Keratinocyte (primary cell): ENCODE results near the gene SMCR8. TPM values are rescaled to one million over a fixed set of nuclear protein-coding genes. Genes with fewer than 3 reads are reported as not detected.

Experiments used
- DNase-seq: peaks from one replicate; pipeline ENCODE4 v3.0.0-alpha.2; 2011; ENCODE audit warnings: low read depth, missing footprints, low spot score
- FAIRE-seq: peaks from 2 replicates; lab custom pipeline; 2011; peaks lifted over from hg19 to GRCh38; lab: Jason Lieb, UNC
- H2AFZ ChIP-seq: 2 replicates; pipeline ENCODE4 v1.6.0; 2012; ENCODE audit warnings: low read length, control low read depth, inconsistent platforms; ENCODE audit not compliant: control insufficient read depth
- H3K27ac ChIP-seq: 2 replicates; pipeline ENCODE4 v1.5.1; 2011; ENCODE audit warnings: low read length; ENCODE audit not compliant: control insufficient read depth, insufficient read depth
- H3K27me3 ChIP-seq: 3 replicates; pipeline ENCODE4 v1.6.0; 2011; ENCODE audit warnings: low read length; ENCODE audit not compliant: control insufficient read depth, insufficient read depth; ENCODE audit errors: extremely low read depth
- H3K36me3 ChIP-seq, 2 experiments: 2 replicates in 1 of 2; 3 replicates in 1 of 2; pipeline ENCODE4 v1.5.1; 2011; ENCODE audit warnings: low read length in 2 of 2, mild to moderate bottlenecking in 1 of 2; ENCODE audit not compliant: control insufficient read depth in 2 of 2, insufficient read depth in 2 of 2; ENCODE audit errors: extremely low read depth in 1 of 2
- H3K4me1 ChIP-seq: 3 replicates; pipeline ENCODE4 v1.5.1; 2011; ENCODE audit warnings: low read length; ENCODE audit not compliant: control insufficient read depth, insufficient read depth; ENCODE audit errors: extremely low read depth
- H3K4me2 ChIP-seq: 3 replicates; pipeline ENCODE4 v1.6.0; 2011; ENCODE audit warnings: low read depth, low read length; ENCODE audit not compliant: control insufficient read depth, insufficient read depth; ENCODE audit errors: extremely low read depth
- H3K4me3 ChIP-seq, 3 experiments: fragments of 200-600 bp in 1 of 3; sonication (generic) in 1 of 3; 2 replicates in 2 of 3; 3 replicates in 1 of 3; pipeline ENCODE4 v1.5.1; 2011 to 2016; ENCODE audit warnings: low read length in 3 of 3, mild to moderate bottlenecking in 3 of 3, control low read depth in 2 of 3, inconsistent platforms in 1 of 3, low read depth in 1 of 3, mixed read lengths in 1 of 3, mixed run types in 1 of 3, moderate library complexity in 1 of 3; ENCODE audit not compliant: control insufficient read depth in 2 of 3, insufficient read depth in 2 of 3; ENCODE audit errors: extremely low read depth in 1 of 3
- H3K79me2 ChIP-seq: 2 replicates; pipeline ENCODE4 v1.6.0; 2012; ENCODE audit warnings: low read length; ENCODE audit not compliant: control insufficient read depth, insufficient read depth
- H3K9ac ChIP-seq: 3 replicates; pipeline ENCODE4 v1.6.0; 2011; ENCODE audit warnings: low read length; ENCODE audit not compliant: control insufficient read depth, insufficient read depth; ENCODE audit errors: extremely low read depth
- H3K9me1 ChIP-seq: 3 replicates; pipeline ENCODE4 v1.6.0; 2011; ENCODE audit warnings: low read length; ENCODE audit not compliant: control insufficient read depth, insufficient read depth; ENCODE audit errors: extremely low read depth
- H3K9me3 ChIP-seq: 2 replicates; pipeline ENCODE4 v1.5.1; 2012; ENCODE audit warnings: low read depth, low read length; ENCODE audit not compliant: control insufficient read depth
- H4K20me1 ChIP-seq: 3 replicates; pipeline ENCODE4 v1.6.0; 2011; ENCODE audit warnings: low read length; ENCODE audit not compliant: control insufficient read depth, insufficient read depth; ENCODE audit errors: extremely low read depth
- CTCF ChIP-seq, 3 experiments: IDR thresholded peaks in 1 of 3; conservative IDR thresholded peaks in 1 of 3; optimal IDR thresholded peaks in 1 of 3; 2 replicates in 2 of 3; 3 replicates in 1 of 3; pipeline versions ENCODE3 to v1.5.1; 2011; ENCODE audit warnings: low read length in 3 of 3, mild to moderate bottlenecking in 3 of 3, moderate library complexity in 2 of 3, control low read depth in 1 of 3, inconsistent platforms in 1 of 3; ENCODE audit not compliant: insufficient read depth in 2 of 3; ENCODE audit errors: extremely low read depth in 1 of 3
- EZH2 ChIP-seq: IDR thresholded peaks from one replicate; pipeline ENCODE4 v1.6.1; 2012; ENCODE audit warnings: inconsistent platforms, mild to moderate bottlenecking, low read length, moderate library complexity
- dilution Hi-C: fragments of 300-500 bp; cut with MboI; formaldehyde crosslinking; loops from one replicate; pipeline ENCODE4 v1.7.0; 2020; ENCODE audit warnings: low sequenced_read_pairs; ENCODE audit not compliant: extremely low pct_ligation_motif_present
- polyA minus RNA-seq, 3 experiments: library from RNA; depleted of rRNA, polyadenylated mRNA; stranded (reverse); fragments of >200 nt; gene quantifications; 1 replicate in 1 of 3; 2 replicates in 1 of 3; 3 replicates in 1 of 3; pipeline ENCODE4 v1.2.3, GENCODE V29; 2011
- polyA plus RNA-seq, 5 experiments: library from polyadenylated mRNA; depleted of rRNA in 3 of 5; stranded (reverse) in 3 of 5; stranded (forward) in 1 of 5; unstranded in 1 of 5; fragments of >200 nt; gene quantifications; 1 replicate in 1 of 5; 2 replicates in 3 of 5; 3 replicates in 1 of 5; pipeline versions ENCODE4 v1.2.1 to v1.2.3, GENCODE V29; 2011 to 2012; ENCODE audit warnings: missing spikeins in 2 of 5, low read depth in 1 of 5, low replicate concordance in 1 of 5

SMCR8 gene
- polyA plus RNA-seq (6.2 to 12.4 TPM (median 7.8 TPM) in 3 replicates), polyA minus RNA-seq (12.2 to 31.8 TPM (median 14.6 TPM) in 3 replicates)
- polyA plus RNA-seq (2011; ENCODE audit: low read depth), result 4.8 TPM
- polyA plus RNA-seq (2011; cell fraction: cytosol; rRNA removed), result 7.6 and 8.8 TPM in 2 replicates
- 19.4 and 21.3 TPM in 2 replicates for polyA plus RNA-seq (2011; cell fraction: nucleus; rRNA removed)
- 9.9 and 11.1 TPM in 2 replicates for polyA plus RNA-seq (2012; ENCODE audit: low replicate concordance)
- 11.3 TPM for polyA minus RNA-seq (2011; cell fraction: cytosol; rRNA and poly(A)+ RNA removed)
- 20.0 and 28.8 TPM in 2 replicates for polyA minus RNA-seq (2011; cell fraction: nucleus; rRNA and poly(A)+ RNA removed)

GRCh38 chr17:18314731-18315561, at the start of gene SMCR8, which contains the start of gene TOP3A:
SMCR8 (plus strand) TSS chr17:18315293; CDS start chr17:18315790, 497 bp downstream.
TOP3A (minus strand) TSS chr17:18314994; CDS start chr17:18314778, 216 bp downstream.
- H3K36me3 ChIP-seq, result peaks cover 3 to 26% of the 10 kb centered on the region in 2 experiments
- H3K4me3 ChIP-seq, result peak within 1 kb of the TSS; percentile 80 to 90 (median 89)
- H2AFZ ChIP-seq, result peak within 1 kb of the TSS; percentile 95
- peak within 1 kb of the TSS; percentile 92 for H3K27ac ChIP-seq
- H4K20me1 ChIP-seq, result peaks cover 5% of the 10 kb centered on the region
- H3K9me3 ChIP-seq, result no peaks in the 10 kb centered on the region
- peak within 1 kb of the TSS; percentile 94 for H3K9ac ChIP-seq
- no peaks in the 10 kb centered on the region for H3K9me1 ChIP-seq
- H3K27me3 ChIP-seq, result no peaks in the 10 kb centered on the region
- peaks cover 37% of the 10 kb centered on the region for H3K4me1 ChIP-seq
- TF ChIP-seq EZH2, result no peak
- TF ChIP-seq CTCF (optimal IDR thresholded peaks at IDR 0.05 in 1 of 3, IDR thresholded peaks at IDR 0.05 in 1 of 3, conservative IDR thresholded peaks at IDR 0.05 in 1 of 3; ENCODE audit: extremely low read depth in 1 of 3, insufficient read depth in 2 of 3, low read length in 3 of 3), result no peak
- FAIRE-seq (peak; percentile 48), DNase-seq (peak; percentile 89)
- peak within 1 kb of the TSS; percentile 99 for H3K4me2 ChIP-seq
- H3K79me2 ChIP-seq, result peaks cover 83% of the 10 kb centered on the region
- dilution Hi-C loops, result no loop called here

GRCh38 chr17:18267366-18267765, 47.7 kb upstream of the SMCR8 start:
- Histone ChIP-seq H3K4me3 (no peak overlapping the region), H3K9ac (no peak overlapping the region), H3K79me2 (peaks cover 2% of the 10 kb centered on the region), H3K27me3 (no peaks in the 10 kb centered on the region), H3K4me2 (no peak overlapping the region), H4K20me1 (no peaks in the 10 kb centered on the region), H2AFZ (no peak overlapping the region), H3K27ac (no peak overlapping the region), H3K36me3 (peaks cover 9 to 17% of the 10 kb centered on the region in 2 experiments), H3K4me1 (peaks cover 11% of the 10 kb centered on the region), H3K9me1 (no peaks in the 10 kb centered on the region), H3K9me3 (no peaks in the 10 kb centered on the region)
- dilution Hi-C loops, result no loop called here
- DNase-seq (no peak), FAIRE-seq (no peak)
- TF ChIP-seq CTCF (optimal IDR thresholded peaks at IDR 0.05 in 1 of 3, IDR thresholded peaks at IDR 0.05 in 1 of 3, conservative IDR thresholded peaks at IDR 0.05 in 1 of 3; ENCODE audit: extremely low read depth in 1 of 3, insufficient read depth in 2 of 3, low read length in 3 of 3) (no peak), EZH2 (no peak)
